ENCODE measurements around the gene FMN1.

GRCh38 chr15:32986147-32986546 lies 208.4 kb downstream of the FMN1 start:
- TF ChIP-seq POLR2A (IDR thresholded peaks at IDR 0.05) (no peak), CTCF (IDR thresholded peaks at IDR 0.05) (no peak), EP300 (IDR thresholded peaks at IDR 0.05; ENCODE audit: low read depth) (no peak), POLR2AphosphoS5 (IDR thresholded peaks at IDR 0.05) (no peak)

Measured in transverse colon (tissue), 4 donors.